ENCODE results near the gene NLE1. TPM values are rescaled to one million over a fixed set of nuclear protein-coding genes. Genes with fewer than 3 reads are reported as not detected.

The NLE1 gene
- polyA plus RNA-seq, 1 donor from 2014 or later, result 30.8 TPM

GRCh38 chr17:35121315-35121714 is 20.8 kb downstream of the NLE1 start, which contains the start of gene FNDC8:
TSS of gene FNDC8 (plus strand) at chr17:35121615. CDS start at chr17:35121694, 79 bp downstream.
- H2AFZ ChIP-seq (ENCODE audit: low read depth, low read length), result no peak within 1 kb of the TSS
- TF ChIP-seq, protein P1, sequence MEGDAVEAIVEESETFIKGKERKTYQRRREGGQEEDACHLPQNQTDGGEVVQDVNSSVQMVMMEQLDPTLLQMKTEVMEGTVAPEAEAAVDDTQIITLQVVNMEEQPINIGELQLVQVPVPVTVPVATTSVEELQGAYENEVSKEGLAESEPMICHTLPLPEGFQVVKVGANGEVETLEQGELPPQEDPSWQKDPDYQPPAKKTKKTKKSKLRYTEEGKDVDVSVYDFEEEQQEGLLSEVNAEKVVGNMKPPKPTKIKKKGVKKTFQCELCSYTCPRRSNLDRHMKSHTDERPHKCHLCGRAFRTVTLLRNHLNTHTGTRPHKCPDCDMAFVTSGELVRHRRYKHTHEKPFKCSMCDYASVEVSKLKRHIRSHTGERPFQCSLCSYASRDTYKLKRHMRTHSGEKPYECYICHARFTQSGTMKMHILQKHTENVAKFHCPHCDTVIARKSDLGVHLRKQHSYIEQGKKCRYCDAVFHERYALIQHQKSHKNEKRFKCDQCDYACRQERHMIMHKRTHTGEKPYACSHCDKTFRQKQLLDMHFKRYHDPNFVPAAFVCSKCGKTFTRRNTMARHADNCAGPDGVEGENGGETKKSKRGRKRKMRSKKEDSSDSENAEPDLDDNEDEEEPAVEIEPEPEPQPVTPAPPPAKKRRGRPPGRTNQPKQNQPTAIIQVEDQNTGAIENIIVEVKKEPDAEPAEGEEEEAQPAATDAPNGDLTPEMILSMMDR (IDR thresholded peaks at IDR 0.05; ENCODE audit: poor library complexity, severe bottlenecking), result no peak
- no peak for TF ChIP-seq MXI1 (conservative IDR thresholded peaks at IDR 0.05; ENCODE audit: poor library complexity, severe bottlenecking)
- TF ChIP-seq EP300 (conservative IDR thresholded peaks at IDR 0.05; ENCODE audit: poor library complexity, severe bottlenecking), result no peak
- TF ChIP-seq SMC3 (conservative IDR thresholded peaks at IDR 0.05; ENCODE audit: poor library complexity), result no peak
- TF ChIP-seq EZH2 (IDR thresholded peaks at IDR 0.05; ENCODE audit: borderline replicate concordance, insufficient read depth, low read length, poor library complexity, severe bottlenecking), result no peak
- no peak for TF ChIP-seq REST (IDR thresholded peaks at IDR 0.05; ENCODE audit: borderline replicate concordance)
- TF ChIP-seq RAD21 (conservative IDR thresholded peaks at IDR 0.05), result no peak
- TF ChIP-seq TAF1 (IDR thresholded peaks at IDR 0.05; ENCODE audit: low read depth), result no peak
- no peak for TF ChIP-seq POLR2AphosphoS5 (IDR thresholded peaks at IDR 0.05)
- H3K4me3 ChIP-seq (ENCODE audit: low read length), result no peak within 1 kb of the TSS

DNA sequence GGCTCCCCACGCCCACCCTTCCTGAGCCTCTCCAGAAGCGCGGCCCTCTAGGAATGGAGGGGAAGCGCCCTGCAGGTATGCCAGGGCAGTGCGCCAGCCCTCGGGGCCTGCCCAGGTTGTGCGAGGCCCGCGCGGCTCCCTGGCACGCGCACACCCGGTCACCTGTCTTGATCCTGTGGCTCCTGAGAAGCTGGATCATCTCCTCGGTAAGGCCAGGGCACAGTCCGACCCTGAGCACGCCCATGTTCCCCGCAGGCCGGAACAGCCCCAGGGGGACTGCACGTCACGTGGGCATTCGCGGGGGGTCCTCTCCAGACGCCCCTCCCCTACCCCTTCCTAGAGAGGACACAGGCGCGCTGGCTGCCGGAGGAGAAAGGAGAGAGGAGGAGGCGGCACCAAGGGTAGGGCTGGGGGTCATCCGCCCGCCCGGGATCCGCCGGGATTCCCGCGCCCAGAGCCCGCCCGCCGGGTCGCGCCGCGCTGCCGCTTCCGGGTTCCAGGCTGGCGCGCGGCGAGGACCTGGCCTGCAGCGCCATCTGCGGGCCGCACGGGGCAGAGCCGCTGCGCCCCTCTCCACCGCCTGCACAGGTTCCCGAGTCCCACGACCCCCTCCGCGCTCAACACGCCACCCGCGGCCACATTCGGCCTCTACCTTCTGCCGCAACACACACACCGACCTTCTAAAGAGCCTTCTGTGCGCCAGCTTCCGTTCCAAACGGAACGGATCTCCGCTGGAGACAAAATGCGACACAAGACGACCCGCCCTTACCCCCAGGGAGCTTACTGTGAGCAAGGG is 22.5 kb downstream of the NLE1 start, which contains the start of gene RAD51D:
Gene RAD51D, minus strand, starts transcription at position 491 of the 796 bp plus-strand sequence. Its CDS starts 247 bp downstream, at position 244.
- Histone ChIP-seq H3K27me3 (ENCODE audit: insufficient read depth, low read depth, low read length) (no peaks in the 10 kb centered on the region), H4K20me1 (ENCODE audit: insufficient read depth) (no peaks in the 10 kb centered on the region), H3K27ac (ENCODE audit: low read length) (peak within 1 kb of the TSS; percentile 28), H3K9ac (ENCODE audit: low read length) (peak within 1 kb of the TSS; percentile 72), H3K36me3 (ENCODE audit: insufficient read depth, low read length) (no peaks in the 10 kb centered on the region), H2AFZ (ENCODE audit: low read depth, low read length) (peak within 1 kb of the TSS; percentile 90), H3K9me3 (ENCODE audit: low read length) (no peaks in the 10 kb centered on the region), H3K4me2 (ENCODE audit: low read length) (peak within 1 kb of the TSS; percentile 78), H3F3A (ENCODE audit: insufficient read depth, low read length, poor library complexity, severe bottlenecking) (no peaks in the 10 kb centered on the region), H3K79me2 (replicated peaks; ENCODE audit: insufficient read depth, low read length) (no peaks in the 10 kb centered on the region), H3K4me3 (ENCODE audit: low read length) (peak within 1 kb of the TSS; percentile 89), H3K9me2 (ENCODE audit: insufficient read depth, low read length) (no peaks in the 10 kb centered on the region)
- peak; percentile 59 for TF ChIP-seq EP300 (conservative IDR thresholded peaks at IDR 0.05; ENCODE audit: poor library complexity, severe bottlenecking)
- peak; percentile 97 for TF ChIP-seq SMC3 (conservative IDR thresholded peaks at IDR 0.05; ENCODE audit: poor library complexity)
- peak; percentile 15 for TF ChIP-seq POLR2AphosphoS5 (IDR thresholded peaks at IDR 0.05)
- peak; percentile 17 for TF ChIP-seq REST (IDR thresholded peaks at IDR 0.05; ENCODE audit: borderline replicate concordance)
- TF ChIP-seq RAD21 (conservative IDR thresholded peaks at IDR 0.05), result peak; percentile 95
- TF ChIP-seq, protein P1 (IDR thresholded peaks at IDR 0.05; ENCODE audit: poor library complexity, severe bottlenecking), result peak; percentile 99
- peak; percentile 17 for TF ChIP-seq TAF1 (IDR thresholded peaks at IDR 0.05; ENCODE audit: low read depth)
- no peak for TF ChIP-seq EZH2 (IDR thresholded peaks at IDR 0.05; ENCODE audit: borderline replicate concordance, insufficient read depth, low read length, poor library complexity, severe bottlenecking)
- TF ChIP-seq MXI1 (conservative IDR thresholded peaks at IDR 0.05; ENCODE audit: poor library complexity, severe bottlenecking), result peak; percentile 91

More at GRCh38 chr17:35121315-35121714, 20.8 kb downstream of the NLE1 start, which contains the start of gene FNDC8:
- Histone ChIP-seq H3F3A (ENCODE audit: insufficient read depth, low read length, poor library complexity, severe bottlenecking) (no peaks in the 10 kb centered on the region), H3K27me3 (ENCODE audit: insufficient read depth, low read depth, low read length) (no peaks in the 10 kb centered on the region), H3K9me2 (ENCODE audit: insufficient read depth, low read length) (no peaks in the 10 kb centered on the region), H3K27ac (ENCODE audit: low read length) (no peak within 1 kb of the TSS), H4K20me1 (ENCODE audit: insufficient read depth) (no peaks in the 10 kb centered on the region), H3K79me2 (replicated peaks; ENCODE audit: insufficient read depth, low read length) (no peaks in the 10 kb centered on the region), H3K4me2 (ENCODE audit: low read length) (no peak within 1 kb of the TSS), H3K36me3 (ENCODE audit: insufficient read depth, low read length) (no peaks in the 10 kb centered on the region), H3K9ac (ENCODE audit: low read length) (no peak within 1 kb of the TSS), H3K9me3 (ENCODE audit: low read length) (no peaks in the 10 kb centered on the region)

All from neural cell (in vitro differentiated cells).